ENCODE measurements around the gene SUN2.

SUN2 gene

GRCh38 chr22:38775656-38776055 is 19.9 kb upstream of the SUN2 start:
- no peak for TF ChIP-seq EP300 (IDR thresholded peaks at IDR 0.05; ENCODE audit: borderline replicate concordance)
- TF ChIP-seq CREB1 (IDR thresholded peaks at IDR 0.05; ENCODE audit: low read depth) = no peak
- TF ChIP-seq REST (IDR thresholded peaks at IDR 0.05; ENCODE audit: low read depth) = no peak
- no peak for TF ChIP-seq TEAD4 (IDR thresholded peaks at IDR 0.05)
- TF ChIP-seq ZBTB7A (IDR thresholded peaks at IDR 0.05; ENCODE audit: low read depth) = no peak
- TF ChIP-seq MAX (IDR thresholded peaks at IDR 0.05) = no peak
- TF ChIP-seq TAF1 (IDR thresholded peaks at IDR 0.05; ENCODE audit: low read depth) = no peak
- no peak for TF ChIP-seq EGR1 (IDR thresholded peaks at IDR 0.05)
- TF ChIP-seq YY1 (IDR thresholded peaks at IDR 0.05; ENCODE audit: low read depth) = no peak
- no peak for TF ChIP-seq RAD21 (IDR thresholded peaks at IDR 0.05; ENCODE audit: low read depth)
- TF ChIP-seq TCF12 (IDR thresholded peaks at IDR 0.05; ENCODE audit: low read depth) = no peak
- TF ChIP-seq NFIC (IDR thresholded peaks at IDR 0.05) = no peak
- no peak for TF ChIP-seq USF1 (IDR thresholded peaks at IDR 0.05)
- TF ChIP-seq FOXM1 (IDR thresholded peaks at IDR 0.05; ENCODE audit: borderline replicate concordance, low read depth) = no peak
- TF ChIP-seq CEBPB (IDR thresholded peaks at IDR 0.05) = no peak

- TF ChIP-seq TCF12 (IDR thresholded peaks at IDR 0.05; ENCODE audit: low read depth) (no peak), USF1 (IDR thresholded peaks at IDR 0.05) (no peak), EGR1 (IDR thresholded peaks at IDR 0.05) (no peak), CREB1 (IDR thresholded peaks at IDR 0.05; ENCODE audit: low read depth) (no peak), EP300 (IDR thresholded peaks at IDR 0.05; ENCODE audit: borderline replicate concordance) (no peak), ZBTB7A (IDR thresholded peaks at IDR 0.05; ENCODE audit: low read depth) (no peak), CEBPB (IDR thresholded peaks at IDR 0.05) (no peak), REST (IDR thresholded peaks at IDR 0.05; ENCODE audit: low read depth) (no peak), MAX (IDR thresholded peaks at IDR 0.05) (no peak), RAD21 (IDR thresholded peaks at IDR 0.05; ENCODE audit: low read depth) (no peak), NFIC (IDR thresholded peaks at IDR 0.05) (no peak), TEAD4 (IDR thresholded peaks at IDR 0.05) (no peak), FOXM1 (IDR thresholded peaks at IDR 0.05; ENCODE audit: borderline replicate concordance, low read depth) (no peak)
Observed at GRCh38 chr22:38774496-38775166, 18.8 kb upstream of the SUN2 start.

GRCh38 chr22:38773363-38773946 is 17.7 kb upstream of the SUN2 start:
- no peak for TF ChIP-seq EGR1 (IDR thresholded peaks at IDR 0.05)
- TF ChIP-seq TEAD4 (IDR thresholded peaks at IDR 0.05) = no peak
- no peak for TF ChIP-seq FOXM1 (IDR thresholded peaks at IDR 0.05; ENCODE audit: borderline replicate concordance, low read depth)
- TF ChIP-seq CEBPB (IDR thresholded peaks at IDR 0.05) = no peak
- no peak for TF ChIP-seq RAD21 (IDR thresholded peaks at IDR 0.05; ENCODE audit: low read depth)
- TF ChIP-seq EP300 (IDR thresholded peaks at IDR 0.05; ENCODE audit: borderline replicate concordance) = no peak
- TF ChIP-seq ZBTB7A (IDR thresholded peaks at IDR 0.05; ENCODE audit: low read depth) = no peak
- TF ChIP-seq YY1 (IDR thresholded peaks at IDR 0.05; ENCODE audit: low read depth) = no peak
- no peak for TF ChIP-seq TAF1 (IDR thresholded peaks at IDR 0.05; ENCODE audit: low read depth)
- TF ChIP-seq MAX (IDR thresholded peaks at IDR 0.05) = no peak

- TF ChIP-seq USF1 (IDR thresholded peaks at IDR 0.05) (no peak), EP300 (IDR thresholded peaks at IDR 0.05; ENCODE audit: borderline replicate concordance) (no peak)
Observed at GRCh38 chr22:38772623-38772873, 16.8 kb upstream of the SUN2 start.

- no peak for TF ChIP-seq TAF1 (IDR thresholded peaks at IDR 0.05; ENCODE audit: low read depth)
- TF ChIP-seq NFIC (IDR thresholded peaks at IDR 0.05) = no peak
- TF ChIP-seq MAX (IDR thresholded peaks at IDR 0.05) = no peak
- TF ChIP-seq USF1 (IDR thresholded peaks at IDR 0.05) = no peak
- no peak for TF ChIP-seq TCF12 (IDR thresholded peaks at IDR 0.05; ENCODE audit: low read depth)
- TF ChIP-seq YY1 (IDR thresholded peaks at IDR 0.05; ENCODE audit: low read depth) = no peak
- TF ChIP-seq FOXM1 (IDR thresholded peaks at IDR 0.05; ENCODE audit: borderline replicate concordance, low read depth) = no peak
- no peak for TF ChIP-seq EP300 (IDR thresholded peaks at IDR 0.05; ENCODE audit: borderline replicate concordance)
- TF ChIP-seq REST (IDR thresholded peaks at IDR 0.05; ENCODE audit: low read depth) = no peak
- no peak for TF ChIP-seq CREB1 (IDR thresholded peaks at IDR 0.05; ENCODE audit: low read depth)
- no peak for TF ChIP-seq RAD21 (IDR thresholded peaks at IDR 0.05; ENCODE audit: low read depth)
- no peak for TF ChIP-seq ZBTB7A (IDR thresholded peaks at IDR 0.05; ENCODE audit: low read depth)
Observed at GRCh38 chr22:38770257-38770949, 14.6 kb upstream of the SUN2 start.
